BE2C (cell line): ENCODE data around the gene CD83.

Source experiments
- DNase-seq: peaks from one replicate; pipeline ENCODE4 v3.0.0-alpha.2; 2020
- H3K27me3 ChIP-seq: fragments of 250-450 bp; sonication (Bioruptor Pico); 2 replicates; pipeline ENCODE4 v1.5.1; 2020; ENCODE audit warnings: mild to moderate bottlenecking
- H3K36me3 ChIP-seq: fragments of 250-450 bp; sonication (Bioruptor Pico); 2 replicates; pipeline ENCODE4 v1.5.1; 2020; ENCODE audit warnings: mild to moderate bottlenecking
- H3K4me1 ChIP-seq: fragments of 250-450 bp; sonication (Bioruptor Pico); 2 replicates; pipeline ENCODE4 v1.5.1; 2020
- H3K4me3 ChIP-seq: 2 replicates; pipeline ENCODE4 v1.5.1; 2011; ENCODE audit warnings: low read depth, low read length
- H3K9me3 ChIP-seq: fragments of 250-450 bp; sonication (Bioruptor Pico); 2 replicates; pipeline ENCODE4 v1.5.1; 2020
- TF ChIP-seq, protein P1 (sequence below): IDR thresholded peaks from 2 replicates; pipeline ENCODE4 v1.5.1; 2012; ENCODE audit warnings: mild to moderate bottlenecking, low read depth, low read length

CD83 gene

GRCh38 chr6:14162826-14163225 lies 45.3 kb downstream of the CD83 start:
- Histone ChIP-seq H3K9me3 (no peaks in the 10 kb centered on the region), H3K27me3 (no peaks in the 10 kb centered on the region), H3K4me3 (no peak overlapping the region), H3K36me3 (no peaks in the 10 kb centered on the region), H3K4me1 (0 out of 2 replicates have a peak, but pooled peaks cover 2% of the 10 kb centered on the region)
- TF ChIP-seq, protein P1, sequence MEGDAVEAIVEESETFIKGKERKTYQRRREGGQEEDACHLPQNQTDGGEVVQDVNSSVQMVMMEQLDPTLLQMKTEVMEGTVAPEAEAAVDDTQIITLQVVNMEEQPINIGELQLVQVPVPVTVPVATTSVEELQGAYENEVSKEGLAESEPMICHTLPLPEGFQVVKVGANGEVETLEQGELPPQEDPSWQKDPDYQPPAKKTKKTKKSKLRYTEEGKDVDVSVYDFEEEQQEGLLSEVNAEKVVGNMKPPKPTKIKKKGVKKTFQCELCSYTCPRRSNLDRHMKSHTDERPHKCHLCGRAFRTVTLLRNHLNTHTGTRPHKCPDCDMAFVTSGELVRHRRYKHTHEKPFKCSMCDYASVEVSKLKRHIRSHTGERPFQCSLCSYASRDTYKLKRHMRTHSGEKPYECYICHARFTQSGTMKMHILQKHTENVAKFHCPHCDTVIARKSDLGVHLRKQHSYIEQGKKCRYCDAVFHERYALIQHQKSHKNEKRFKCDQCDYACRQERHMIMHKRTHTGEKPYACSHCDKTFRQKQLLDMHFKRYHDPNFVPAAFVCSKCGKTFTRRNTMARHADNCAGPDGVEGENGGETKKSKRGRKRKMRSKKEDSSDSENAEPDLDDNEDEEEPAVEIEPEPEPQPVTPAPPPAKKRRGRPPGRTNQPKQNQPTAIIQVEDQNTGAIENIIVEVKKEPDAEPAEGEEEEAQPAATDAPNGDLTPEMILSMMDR = no peak
- DNase-seq = no peak

DNA sequence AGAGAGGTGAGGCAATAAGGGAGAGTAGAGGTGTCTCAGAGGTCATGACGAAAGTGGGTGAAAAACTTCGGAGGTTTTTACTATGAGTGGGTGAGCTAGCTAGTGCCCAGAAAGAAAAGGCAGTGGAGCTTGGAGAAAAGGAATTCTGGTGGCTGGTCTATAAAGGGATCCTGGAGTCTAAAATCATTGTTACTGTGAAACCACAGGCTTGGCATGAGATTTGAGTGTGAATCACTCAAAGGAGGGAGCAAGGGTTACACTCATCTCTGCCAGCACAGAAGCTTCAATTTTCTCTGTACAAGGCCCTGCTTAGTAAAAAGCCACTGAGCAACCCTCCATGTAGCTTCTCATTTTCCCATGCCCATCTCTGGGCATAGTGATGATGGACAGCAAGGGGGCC lies 47.5 kb downstream of the CD83 start:
- no peak overlapping the region for H3K4me3 ChIP-seq
- H3K27me3 ChIP-seq = no peaks in the 10 kb centered on the region
- H3K36me3 ChIP-seq = no peaks in the 10 kb centered on the region
- 0 out of 2 replicates have a peak, but pooled peaks cover 2% of the 10 kb centered on the region for H3K4me1 ChIP-seq
- DNase-seq = no peak
- TF ChIP-seq, protein P1 = no peak
- no peaks in the 10 kb centered on the region for H3K9me3 ChIP-seq

DNA sequence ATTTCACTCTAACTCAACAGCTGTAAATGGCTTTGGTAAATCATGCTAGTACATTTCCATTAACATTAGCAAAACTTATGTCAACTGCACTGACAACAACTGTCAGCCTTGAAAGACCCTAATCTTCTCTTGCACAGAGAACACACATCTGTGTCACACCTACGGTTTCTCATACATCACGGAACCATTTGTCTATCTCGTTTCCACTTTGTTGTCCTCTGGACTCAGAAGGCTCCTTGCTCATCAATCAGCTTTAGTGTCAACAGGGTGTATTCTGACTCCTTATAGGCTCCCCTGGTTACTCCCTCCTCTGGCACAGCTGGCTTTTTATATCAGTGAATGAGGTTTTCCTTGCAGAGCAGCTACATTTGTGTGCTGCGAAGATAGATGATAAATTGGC lies 49.3 kb downstream of the CD83 start:
- Histone ChIP-seq H3K4me3 (no peak overlapping the region), H3K36me3 (no peaks in the 10 kb centered on the region), H3K4me1 (0 out of 2 replicates have a peak, but pooled peaks cover 2% of the 10 kb centered on the region), H3K27me3 (no peaks in the 10 kb centered on the region), H3K9me3 (no peaks in the 10 kb centered on the region)
- DNase-seq = no peak
- TF ChIP-seq, protein P1 = no peak

DNA sequence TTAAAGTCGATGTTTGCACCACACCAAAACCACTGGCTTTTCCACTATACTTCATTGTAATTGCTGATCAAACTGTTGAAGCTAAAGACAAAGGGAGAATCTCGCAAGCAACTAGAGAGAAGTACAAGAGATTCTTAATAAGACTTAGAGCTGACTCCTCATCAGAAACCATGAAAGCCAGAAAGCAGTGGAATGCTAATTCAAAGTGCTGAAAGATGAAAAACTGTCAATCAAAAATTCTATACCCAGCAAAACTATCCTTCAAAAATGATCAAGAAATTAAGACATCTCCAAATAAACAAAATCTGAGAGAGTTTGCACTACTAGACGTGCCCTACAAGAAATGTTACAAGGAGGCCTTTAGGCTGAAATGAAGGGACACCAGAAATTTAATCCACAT lies 52.6 kb downstream of the CD83 start:
- no peak overlapping the region for H3K4me3 ChIP-seq
- TF ChIP-seq, protein P1 = no peak
- no peaks in the 10 kb centered on the region for H3K27me3 ChIP-seq
- H3K36me3 ChIP-seq = no peaks in the 10 kb centered on the region
- H3K9me3 ChIP-seq = no peaks in the 10 kb centered on the region
- DNase-seq = no peak
- H3K4me1 ChIP-seq = 0 out of 2 replicates have a peak, but pooled peaks cover 2% of the 10 kb centered on the region

DNA sequence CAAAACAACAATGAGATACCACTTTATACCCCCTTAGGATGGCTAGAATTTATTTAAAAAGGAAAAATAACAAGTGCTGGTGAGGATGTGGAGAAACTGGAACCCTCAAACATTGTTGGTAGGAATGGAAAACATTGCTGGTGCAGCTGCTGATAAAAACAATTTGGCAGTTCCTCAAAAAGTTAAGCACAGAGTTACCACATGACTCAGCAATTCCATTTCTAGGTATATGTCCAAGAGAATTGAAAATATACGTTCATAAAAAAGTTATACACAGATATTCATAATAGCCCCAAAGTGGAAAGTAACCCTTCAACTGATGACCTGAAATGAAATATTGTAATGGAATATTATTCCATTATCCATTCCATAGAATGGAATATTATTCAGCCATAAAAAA lies 55.0 kb downstream of the CD83 start:
- H3K27me3 ChIP-seq = no peaks in the 10 kb centered on the region
- H3K36me3 ChIP-seq = no peaks in the 10 kb centered on the region
- H3K4me1 ChIP-seq = no peaks in the 10 kb centered on the region
- TF ChIP-seq, protein P1 = no peak
- H3K4me3 ChIP-seq = no peak overlapping the region
- H3K9me3 ChIP-seq = no peaks in the 10 kb centered on the region
- DNase-seq = no peak

DNA sequence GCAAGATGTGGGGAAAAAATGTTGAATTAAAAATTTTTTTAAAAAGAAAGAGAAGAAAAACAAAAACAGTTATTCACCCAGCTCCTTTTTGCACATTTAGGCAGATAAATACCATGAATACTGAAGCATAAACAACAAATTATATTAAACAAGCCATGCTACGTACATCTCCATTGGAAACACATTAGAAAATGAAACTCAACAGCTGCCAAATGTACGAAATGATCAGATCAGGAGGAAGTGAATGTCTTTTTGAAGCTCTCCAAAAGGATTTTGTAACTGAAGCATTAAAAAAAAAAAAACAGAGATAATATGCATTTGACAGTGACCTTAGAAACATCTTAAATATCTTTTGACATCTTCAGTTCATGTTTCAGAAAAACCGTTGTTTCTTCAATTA lies 56.7 kb downstream of the CD83 start:
- TF ChIP-seq, protein P1 = no peak
- no peak for DNase-seq
- H3K27me3 ChIP-seq = no peaks in the 10 kb centered on the region
- H3K4me3 ChIP-seq = no peak overlapping the region
- H3K4me1 ChIP-seq = no peaks in the 10 kb centered on the region
- no peaks in the 10 kb centered on the region for H3K9me3 ChIP-seq
- no peaks in the 10 kb centered on the region for H3K36me3 ChIP-seq
